Panc1 (cell line): ENCODE measurements around the gene PDYN.

Experiments used
- POLR2AphosphoS5 ChIP-seq: IDR thresholded peaks from 2 replicates; pipeline ENCODE4 v1.6.1; 2012; ENCODE audit warnings: mild to moderate bottlenecking, low read depth, low read length, moderate library complexity
- SIN3A ChIP-seq: IDR thresholded peaks from 2 replicates; pipeline ENCODE4 v1.6.1; 2012; ENCODE audit warnings: low read depth, mild to moderate bottlenecking, low read length, moderate library complexity, borderline replicate concordance; ENCODE audit not compliant: insufficient read depth
- TCF7L2 ChIP-seq: IDR thresholded peaks from 2 replicates; pipeline ENCODE4 v1.6.1; 2011; ENCODE audit warnings: mild to moderate bottlenecking, low read depth, low read length, inconsistent platforms
- TF ChIP-seq, protein P1 (sequence below): fragments of 450-650 bp; IDR thresholded peaks from 2 replicates; pipeline ENCODE4 v1.5.1; 2017; ENCODE audit warnings: mild to moderate bottlenecking
- TF ChIP-seq, protein P2 (sequence below), 2 experiments: IDR thresholded peaks; 2 replicates each; pipeline ENCODE4 v1.6.1; 2011 to 2012; ENCODE audit warnings: low read depth in 2 of 2, control low read depth in 1 of 2, low read length in 1 of 2, mild to moderate bottlenecking in 1 of 2, moderate library complexity in 1 of 2; ENCODE audit not compliant: insufficient read depth in 1 of 2

DNA sequence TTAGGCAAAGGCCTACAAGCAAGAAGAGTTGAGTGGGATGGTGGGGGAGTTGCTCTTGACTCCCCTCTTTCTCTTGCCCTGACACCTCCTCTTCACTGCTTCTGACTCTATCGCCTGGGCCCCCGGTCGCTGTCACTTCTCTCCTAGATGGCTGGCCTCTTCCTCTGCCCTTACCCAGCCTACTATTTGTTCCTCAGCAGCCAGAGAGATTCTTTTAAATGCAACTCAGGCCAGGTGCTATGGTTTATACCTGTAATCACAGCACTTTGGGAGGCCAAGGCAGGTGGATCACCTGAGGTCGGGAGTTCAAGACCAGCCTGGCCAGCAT is 4.3 kb upstream of the PDYN start:
- TF ChIP-seq TCF7L2: no peak
- TF ChIP-seq, protein P1, sequence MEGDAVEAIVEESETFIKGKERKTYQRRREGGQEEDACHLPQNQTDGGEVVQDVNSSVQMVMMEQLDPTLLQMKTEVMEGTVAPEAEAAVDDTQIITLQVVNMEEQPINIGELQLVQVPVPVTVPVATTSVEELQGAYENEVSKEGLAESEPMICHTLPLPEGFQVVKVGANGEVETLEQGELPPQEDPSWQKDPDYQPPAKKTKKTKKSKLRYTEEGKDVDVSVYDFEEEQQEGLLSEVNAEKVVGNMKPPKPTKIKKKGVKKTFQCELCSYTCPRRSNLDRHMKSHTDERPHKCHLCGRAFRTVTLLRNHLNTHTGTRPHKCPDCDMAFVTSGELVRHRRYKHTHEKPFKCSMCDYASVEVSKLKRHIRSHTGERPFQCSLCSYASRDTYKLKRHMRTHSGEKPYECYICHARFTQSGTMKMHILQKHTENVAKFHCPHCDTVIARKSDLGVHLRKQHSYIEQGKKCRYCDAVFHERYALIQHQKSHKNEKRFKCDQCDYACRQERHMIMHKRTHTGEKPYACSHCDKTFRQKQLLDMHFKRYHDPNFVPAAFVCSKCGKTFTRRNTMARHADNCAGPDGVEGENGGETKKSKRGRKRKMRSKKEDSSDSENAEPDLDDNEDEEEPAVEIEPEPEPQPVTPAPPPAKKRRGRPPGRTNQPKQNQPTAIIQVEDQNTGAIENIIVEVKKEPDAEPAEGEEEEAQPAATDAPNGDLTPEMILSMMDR: no peak
- TF ChIP-seq, protein P2, sequence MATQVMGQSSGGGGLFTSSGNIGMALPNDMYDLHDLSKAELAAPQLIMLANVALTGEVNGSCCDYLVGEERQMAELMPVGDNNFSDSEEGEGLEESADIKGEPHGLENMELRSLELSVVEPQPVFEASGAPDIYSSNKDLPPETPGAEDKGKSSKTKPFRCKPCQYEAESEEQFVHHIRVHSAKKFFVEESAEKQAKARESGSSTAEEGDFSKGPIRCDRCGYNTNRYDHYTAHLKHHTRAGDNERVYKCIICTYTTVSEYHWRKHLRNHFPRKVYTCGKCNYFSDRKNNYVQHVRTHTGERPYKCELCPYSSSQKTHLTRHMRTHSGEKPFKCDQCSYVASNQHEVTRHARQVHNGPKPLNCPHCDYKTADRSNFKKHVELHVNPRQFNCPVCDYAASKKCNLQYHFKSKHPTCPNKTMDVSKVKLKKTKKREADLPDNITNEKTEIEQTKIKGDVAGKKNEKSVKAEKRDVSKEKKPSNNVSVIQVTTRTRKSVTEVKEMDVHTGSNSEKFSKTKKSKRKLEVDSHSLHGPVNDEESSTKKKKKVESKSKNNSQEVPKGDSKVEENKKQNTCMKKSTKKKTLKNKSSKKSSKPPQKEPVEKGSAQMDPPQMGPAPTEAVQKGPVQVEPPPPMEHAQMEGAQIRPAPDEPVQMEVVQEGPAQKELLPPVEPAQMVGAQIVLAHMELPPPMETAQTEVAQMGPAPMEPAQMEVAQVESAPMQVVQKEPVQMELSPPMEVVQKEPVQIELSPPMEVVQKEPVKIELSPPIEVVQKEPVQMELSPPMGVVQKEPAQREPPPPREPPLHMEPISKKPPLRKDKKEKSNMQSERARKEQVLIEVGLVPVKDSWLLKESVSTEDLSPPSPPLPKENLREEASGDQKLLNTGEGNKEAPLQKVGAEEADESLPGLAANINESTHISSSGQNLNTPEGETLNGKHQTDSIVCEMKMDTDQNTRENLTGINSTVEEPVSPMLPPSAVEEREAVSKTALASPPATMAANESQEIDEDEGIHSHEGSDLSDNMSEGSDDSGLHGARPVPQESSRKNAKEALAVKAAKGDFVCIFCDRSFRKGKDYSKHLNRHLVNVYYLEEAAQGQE (IDR thresholded peaks at IDR 0.05; ENCODE audit: insufficient read depth in 1 of 2, low read depth in 2 of 2, low read length in 1 of 2): no peak
- TF ChIP-seq POLR2AphosphoS5: no peak
- no peak for TF ChIP-seq SIN3A
